Mesothelial cell of epicardium (in vitro differentiated cells): Measurements from ENCODE around the gene AIFM3. TPM values are rescaled to one million over a fixed set of nuclear protein-coding genes. Genes with fewer than 3 reads are reported as not detected.

Source experiments
- DNase-seq, 2 experiments: peaks; one replicate each; pipeline ENCODE4 v3.0.0; 2021; ENCODE audit warnings: low spot score in 2 of 2; ENCODE audit not compliant: unreplicated experiment in 2 of 2
- H3K27ac Mint-ChIP-seq: 2 replicates; pipeline ENCODE4 v1.8.0; 2021; ENCODE audit warnings: mixed read lengths
- H3K27me3 Mint-ChIP-seq: 2 replicates; pipeline ENCODE4 v1.8.0; 2021; ENCODE audit warnings: low read depth, mixed read lengths
- H3K36me3 Mint-ChIP-seq: 2 replicates; pipeline ENCODE4 v1.8.0; 2021; ENCODE audit warnings: mixed read lengths
- H3K4me1 Mint-ChIP-seq: 2 replicates; pipeline ENCODE4 v1.8.0; 2021; ENCODE audit warnings: mixed read lengths
- H3K4me3 Mint-ChIP-seq: 2 replicates; pipeline ENCODE4 v1.8.0; 2021; ENCODE audit warnings: mild to moderate bottlenecking, moderate library complexity, mixed read lengths
- H3K9me3 Mint-ChIP-seq: 2 replicates; pipeline ENCODE4 v1.8.0; 2021; ENCODE audit warnings: mixed read lengths
- total RNA-seq: library from RNA; stranded (reverse); gene quantifications from 3 replicates; pipeline ENCODE4 v1.2.1, GENCODE V29; 2021
- TF ChIP-seq, protein P1 (sequence below): fragments of 200-600 bp; sonication (generic); IDR thresholded peaks from one replicate; pipeline ENCODE4 v1.5.0; 2021; ENCODE audit warnings: antibody characterized with exemption; ENCODE audit not compliant: unreplicated experiment

Gene AIFM3
- total RNA-seq, 1 donor from 2014 or later = 2.5 TPM

GRCh38 chr22:20946080-20946986 lies 20.7 kb upstream of the AIFM3 start:
- H3K9me3 Mint-ChIP-seq = no peaks in the 10 kb centered on the region
- peak overlapping the region; percentile 34 for H3K27ac Mint-ChIP-seq
- H3K27me3 Mint-ChIP-seq = no peaks in the 10 kb centered on the region
- peaks cover 9% of the 10 kb centered on the region for H3K36me3 Mint-ChIP-seq
- H3K4me3 Mint-ChIP-seq = no peak overlapping the region
- TF ChIP-seq, protein P1, sequence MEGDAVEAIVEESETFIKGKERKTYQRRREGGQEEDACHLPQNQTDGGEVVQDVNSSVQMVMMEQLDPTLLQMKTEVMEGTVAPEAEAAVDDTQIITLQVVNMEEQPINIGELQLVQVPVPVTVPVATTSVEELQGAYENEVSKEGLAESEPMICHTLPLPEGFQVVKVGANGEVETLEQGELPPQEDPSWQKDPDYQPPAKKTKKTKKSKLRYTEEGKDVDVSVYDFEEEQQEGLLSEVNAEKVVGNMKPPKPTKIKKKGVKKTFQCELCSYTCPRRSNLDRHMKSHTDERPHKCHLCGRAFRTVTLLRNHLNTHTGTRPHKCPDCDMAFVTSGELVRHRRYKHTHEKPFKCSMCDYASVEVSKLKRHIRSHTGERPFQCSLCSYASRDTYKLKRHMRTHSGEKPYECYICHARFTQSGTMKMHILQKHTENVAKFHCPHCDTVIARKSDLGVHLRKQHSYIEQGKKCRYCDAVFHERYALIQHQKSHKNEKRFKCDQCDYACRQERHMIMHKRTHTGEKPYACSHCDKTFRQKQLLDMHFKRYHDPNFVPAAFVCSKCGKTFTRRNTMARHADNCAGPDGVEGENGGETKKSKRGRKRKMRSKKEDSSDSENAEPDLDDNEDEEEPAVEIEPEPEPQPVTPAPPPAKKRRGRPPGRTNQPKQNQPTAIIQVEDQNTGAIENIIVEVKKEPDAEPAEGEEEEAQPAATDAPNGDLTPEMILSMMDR = no peak
- no peak for DNase-seq
- peaks cover 3% of the 10 kb centered on the region for H3K4me1 Mint-ChIP-seq

- peaks cover 9% of the 10 kb centered on the region for H3K36me3 Mint-ChIP-seq
- H3K27me3 Mint-ChIP-seq = no peaks in the 10 kb centered on the region
- H3K27ac Mint-ChIP-seq = no peak overlapping the region
- H3K4me3 Mint-ChIP-seq = no peak overlapping the region
- no peak for DNase-seq
- no peaks in the 10 kb centered on the region for H3K9me3 Mint-ChIP-seq
- peaks cover 3% of the 10 kb centered on the region for H3K4me1 Mint-ChIP-seq
- TF ChIP-seq, protein P1 = no peak
Observed at GRCh38 chr22:20946991-20947390, 20.1 kb upstream of the AIFM3 start.

DNA sequence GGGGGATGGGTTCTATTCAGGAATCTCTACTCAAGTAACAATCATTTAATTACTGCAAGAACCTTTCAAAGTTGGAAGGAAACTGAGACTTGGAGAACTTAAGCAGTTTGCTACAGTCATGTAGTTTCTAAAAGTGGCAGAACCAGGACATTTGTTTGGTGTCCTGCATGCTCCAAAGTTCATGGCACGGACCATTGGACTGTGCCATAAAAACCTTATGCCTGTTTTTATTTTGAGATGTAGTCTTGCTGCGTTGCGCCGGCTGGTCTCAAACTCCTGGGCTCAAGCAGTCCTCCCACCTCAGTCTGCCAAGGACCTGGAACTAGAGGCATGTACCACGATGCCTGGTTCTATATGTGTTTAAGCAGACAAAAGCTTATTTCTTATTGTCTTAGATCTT lies 18.6 kb upstream of the AIFM3 start:
- H3K27ac Mint-ChIP-seq = peak overlapping the region; percentile 21
- no peaks in the 10 kb centered on the region for H3K9me3 Mint-ChIP-seq

GRCh38 chr22:20948989-20949388 lies 18.1 kb upstream of the AIFM3 start:
- Mint-ChIP-seq H3K9me3 (no peaks in the 10 kb centered on the region), H3K4me1 (peaks cover 3% of the 10 kb centered on the region), H3K27ac (no peak overlapping the region), H3K36me3 (peaks cover 8% of the 10 kb centered on the region), H3K27me3 (no peaks in the 10 kb centered on the region), H3K4me3 (no peak overlapping the region)
- no peak for DNase-seq
- TF ChIP-seq, protein P1 = no peak

More for the DNA sequence above, 18.6 kb upstream of the AIFM3 start:
- Mint-ChIP-seq H3K27me3 (no peaks in the 10 kb centered on the region), H3K4me1 (peaks cover 3% of the 10 kb centered on the region), H3K4me3 (no peak overlapping the region), H3K36me3 (peaks cover 11% of the 10 kb centered on the region)
- no peak for DNase-seq
- TF ChIP-seq, protein P1 = no peak

- TF ChIP-seq, protein P1 = no peak
- Mint-ChIP-seq H3K27ac (peak overlapping the region; percentile 60), H3K27me3 (no peaks in the 10 kb centered on the region), H3K36me3 (peaks cover 8% of the 10 kb centered on the region), H3K9me3 (no peaks in the 10 kb centered on the region), H3K4me1 (peaks cover 3% of the 10 kb centered on the region), H3K4me3 (no peak overlapping the region)
- DNase-seq = no peak
Observed at GRCh38 chr22:20949698-20950183, 17.3 kb upstream of the AIFM3 start.
